ENCODE results near the gene CHST5.
"Not testable (repeated sequence)": the region's sequence is repeated elsewhere in the genome, so short reads cannot be mapped to it uniquely, and the experiment has no call there.

Gene CHST5

GRCh38 chr16:75550211-75550662 lies 14.3 kb upstream of the CHST5 start:
- DNase-seq = peak; percentile 64

- DNase-seq = not testable (repeated sequence)
These were observed 12.5 kb upstream of the CHST5 start for GRCh38 chr16:75548456-75548855.

- DNase-seq = no peak
These were observed 10.4 kb upstream of the CHST5 start for GRCh38 chr16:75546293-75546692.

GRCh38 chr16:75545879-75546278 lies 10.0 kb upstream of the CHST5 start:
- DNase-seq = not testable (repeated sequence)

GRCh38 chr16:75542462-75542861 lies 6.6 kb upstream of the CHST5 start:
- DNase-seq = not testable (repeated sequence)

- DNase-seq = no peak
These were observed 5.3 kb upstream of the CHST5 start for GRCh38 chr16:75541236-75541635.

GRCh38 chr16:75538882-75539565 lies 3.1 kb upstream of the CHST5 start:
- not testable (repeated sequence) for DNase-seq

GRCh38 chr16:75537776-75538175 lies 1.9 kb upstream of the CHST5 start:
- no peak for DNase-seq

GRCh38 chr16:75535211-75535843 lies 581 bp downstream of the CHST5 start:
- DNase-seq = no peak

GRCh38 chr16:75534560-75535205 lies 1.2 kb downstream of the CHST5 start:
- no peak for DNase-seq

- DNase-seq = no peak
These were observed 3.1 kb downstream of the CHST5 start for GRCh38 chr16:75532791-75533190.

GRCh38 chr16:75532142-75532765 lies 3.7 kb downstream of the CHST5 start:
- DNase-seq = no peak

GRCh38 chr16:75529959-75530358 lies 5.9 kb downstream of the CHST5 start:
- no peak for DNase-seq

GRCh38 chr16:75529056-75529905 lies 6.6 kb downstream of the CHST5 start:
- no peak for DNase-seq

- DNase-seq = no peak
These were observed 8.0 kb downstream of the CHST5 start for GRCh38 chr16:75527825-75528299.

- DNase-seq = no peak
These were observed 9.7 kb downstream of the CHST5 start for GRCh38 chr16:75526032-75526790.

GRCh38 chr16:75519175-75519574 lies 16.7 kb downstream of the CHST5 start:
- no peak for DNase-seq

GRCh38 chr16:75516189-75516966 lies 19.5 kb downstream of the CHST5 start:
- peak; percentile 21 for DNase-seq

GRCh38 chr16:75514296-75514695 lies 21.6 kb downstream of the CHST5 start:
- DNase-seq = no peak

- no peak for DNase-seq
These were observed 29.3 kb downstream of the CHST5 start for GRCh38 chr16:75506574-75506973.

GRCh38 chr16:75506107-75506506 lies 29.8 kb downstream of the CHST5 start:
- DNase-seq = no peak
